Stomach (tissue), 4 donors: ENCODE measurements around the gene CAMTA2.

ENCODE experiments used
- CTCF ChIP-seq, 7 experiments: fragments of 450-650 bp in 4 of 7; fragments of 200-600 bp in 3 of 7; sonication (generic) in 3 of 7; IDR thresholded peaks; one replicate each; pipeline ENCODE4 v1.5.1; 2016 to 2019; ENCODE audit warnings: antibody characterized with exemption in 7 of 7, control low read depth in 2 of 7, mild to moderate bottlenecking in 1 of 7
- POLR2AphosphoS5 ChIP-seq, 3 donors: sonication (generic); formaldehyde crosslinking; IDR thresholded peaks; one replicate each; pipeline ENCODE4 v1.6.1; 2016; ENCODE audit warnings: antibody characterized with exemption in 3 of 3

GRCh38 chr17:4919511-4920047, 67.9 kb downstream of the CAMTA2 start:
- TF ChIP-seq CTCF (IDR thresholded peaks at IDR 0.05) (no peak), POLR2AphosphoS5 (IDR thresholded peaks at IDR 0.05) (no peak)
